Endothelial cell of umbilical vein (primary cell): Measurements from ENCODE around the gene C19orf73. TPM values are rescaled to one million over a fixed set of nuclear protein-coding genes. Genes with fewer than 3 reads are reported as not detected.

Experiments used
- BruUV-seq: library from RNA; stranded (reverse); fragments of 400-500 nt; replicated peaks from 2 replicates; lab custom pipeline; 2021; lab: Mats Ljungman, UMichigan
- CTCF ChIA-PET: fragments of 300-600, 350-600 bp; sonication (Branson Sonifier 250); formaldehyde crosslinking; loops from one replicate; lab custom pipeline; 2021; ENCODE audit warnings: antibody characterized with exemption, inconsistent platforms; lab: Charles Lee
- POLR2A ChIA-PET: fragments of 300-600, 350-600 bp; sonication (Branson Sonifier 250); formaldehyde crosslinking; loops from one replicate; lab custom pipeline; 2021; ENCODE audit warnings: antibody characterized with exemption, inconsistent platforms; lab: Charles Lee
- DNase-seq: peaks from one replicate; pipeline ENCODE4 v3.0.0-alpha.2; 2011; ENCODE audit warnings: low read depth, low spot score
- FAIRE-seq: peaks from 2 replicates; lab custom pipeline; 2011; peaks lifted over from hg19 to GRCh38; lab: Jason Lieb, UNC
- H2AFZ ChIP-seq: 2 replicates; pipeline ENCODE4 v1.6.0; 2012; ENCODE audit warnings: low read depth, low read length, control low read depth, inconsistent platforms
- H3K27ac ChIP-seq: 2 replicates; pipeline ENCODE4 v1.5.1; 2011; ENCODE audit warnings: low read depth, mild to moderate bottlenecking, control low read depth, low read length, moderate library complexity; ENCODE audit not compliant: insufficient read depth
- H3K27me3 ChIP-seq, 2 experiments: 2 replicates each; pipeline versions ENCODE4 v1.6.0 to v1.6.1; 2011; ENCODE audit warnings: low read length in 2 of 2, mixed read lengths in 1 of 2; ENCODE audit not compliant: control insufficient read depth in 2 of 2, insufficient read depth in 2 of 2
- H3K36me3 ChIP-seq, 2 experiments: 2 replicates in 1 of 2; 3 replicates in 1 of 2; pipeline ENCODE4 v1.5.1; 2011; ENCODE audit warnings: low read length in 2 of 2, mild to moderate bottlenecking in 1 of 2, moderate library complexity in 1 of 2; ENCODE audit not compliant: control insufficient read depth in 2 of 2, insufficient read depth in 2 of 2; ENCODE audit errors: extremely low read depth in 1 of 2
- H3K4me1 ChIP-seq: 3 replicates; pipeline ENCODE4 v1.5.1; 2011; ENCODE audit warnings: mild to moderate bottlenecking, low read length; ENCODE audit not compliant: control insufficient read depth, insufficient read depth; ENCODE audit errors: extremely low read depth
- H3K4me2 ChIP-seq: 2 replicates; pipeline ENCODE4 v1.6.1; 2011; ENCODE audit warnings: low read length, control low read depth, mixed read lengths; ENCODE audit not compliant: insufficient read depth
- H3K4me3 ChIP-seq, 3 experiments: fragments of 200-600 bp in 1 of 3; sonication (generic), shearing (Covaris generic) in 1 of 3; replicated peaks in 1 of 3; 2 replicates each; pipeline ENCODE4 v1.5.1; 2011 to 2016; ENCODE audit warnings: control low read depth in 3 of 3, low read length in 3 of 3, mild to moderate bottlenecking in 2 of 3, inconsistent platforms in 1 of 3, low read depth in 1 of 3, moderate library complexity in 1 of 3; ENCODE audit not compliant: insufficient read depth in 1 of 3
- H3K79me2 ChIP-seq: 2 replicates; pipeline ENCODE4 v1.6.0; 2012; ENCODE audit warnings: low read length, inconsistent platforms; ENCODE audit not compliant: control insufficient read depth, insufficient read depth
- H3K9ac ChIP-seq: replicated peaks from 2 replicates; pipeline ENCODE3; 2011; ENCODE audit warnings: low read length, control low read depth; ENCODE audit not compliant: insufficient read depth; ENCODE audit errors: extremely low read depth
- H3K9me1 ChIP-seq: replicated peaks from 3 replicates; pipeline ENCODE4 v1.6.0; 2011; ENCODE audit warnings: mild to moderate bottlenecking, low read length; ENCODE audit not compliant: control insufficient read depth, insufficient read depth; ENCODE audit errors: extremely low read depth
- H3K9me3 ChIP-seq: replicated peaks from 2 replicates; pipeline ENCODE4 v1.5.1; 2012; ENCODE audit warnings: low read length, inconsistent platforms; ENCODE audit not compliant: control insufficient read depth, insufficient read depth
- H4K20me1 ChIP-seq: replicated peaks from 2 replicates; pipeline ENCODE3; 2011; ENCODE audit warnings: mild to moderate bottlenecking, low read length; ENCODE audit not compliant: control insufficient read depth, insufficient read depth; ENCODE audit errors: extremely low read depth
- EZH2 ChIP-seq: IDR thresholded peaks from 2 replicates; pipeline ENCODE4 v1.6.1; 2012; ENCODE audit warnings: borderline replicate concordance, low read depth, mild to moderate bottlenecking, moderate library complexity, low read length, inconsistent platforms; ENCODE audit not compliant: severe bottlenecking
- FOS ChIP-seq: IDR thresholded peaks from 2 replicates; pipeline ENCODE4 v1.6.1; 2011; ENCODE audit warnings: mild to moderate bottlenecking, low read length, moderate library complexity, borderline replicate concordance; ENCODE audit not compliant: insufficient read depth
- GATA2 ChIP-seq: IDR thresholded peaks from 2 replicates; pipeline ENCODE4 v1.7.0; 2011; ENCODE audit warnings: low read depth, mild to moderate bottlenecking, moderate library complexity, mixed read lengths, low read length; ENCODE audit not compliant: insufficient read length, insufficient read depth
- JUN ChIP-seq: IDR thresholded peaks from 2 replicates; pipeline ENCODE4 v1.6.1; 2011; ENCODE audit warnings: borderline replicate concordance, low read depth; ENCODE audit not compliant: insufficient read length, insufficient read depth
- MYC ChIP-seq: IDR thresholded peaks from one replicate; pipeline ENCODE4 v1.6.1; 2011; ENCODE audit warnings: mild to moderate bottlenecking, low read depth, low read length
- POLR2A ChIP-seq: IDR thresholded peaks from 2 replicates; pipeline ENCODE4 v1.6.1; 2012; ENCODE audit warnings: low read depth, mild to moderate bottlenecking, control low read depth, low read length
- POLR2AphosphoS5 ChIP-seq: IDR thresholded peaks from 2 replicates; pipeline ENCODE4 v1.6.1; 2012; ENCODE audit warnings: low read depth, mild to moderate bottlenecking, control low read depth, low read length, moderate library complexity; ENCODE audit not compliant: insufficient read depth
- dilution Hi-C: fragments of 300-500 bp; cut with MboI; formaldehyde crosslinking; loops from one replicate; pipeline ENCODE4 v1.15.0; 2019; ENCODE audit warnings: low sequenced_read_pairs; ENCODE audit not compliant: extremely low pct_ligation_motif_present
- intact Hi-C: fragments of 100-400 bp; cut with micrococcal nuclease; formaldehyde crosslinking; loops from one replicate; pipeline ENCODE4 v1.10.0; 2022
- polyA plus RNA-seq, 4 experiments: library from polyadenylated mRNA; depleted of rRNA in 3 of 4; stranded (reverse) in 3 of 4; unstranded in 1 of 4; fragments of >200 nt; gene quantifications; 2 replicates each; pipeline versions ENCODE4 v1.2.1 to v1.2.3, GENCODE V29; 2011 to 2012; ENCODE audit warnings: missing spikeins in 1 of 4
- total RNA-seq: library from RNA; stranded (reverse); gene quantifications from 2 replicates; pipeline ENCODE4 v1.2.3, GENCODE V29; 2021
- TF ChIP-seq, protein P1 (sequence below), 2 donors: IDR thresholded peaks; 1 replicate in 1 of 2; 2 replicates in 1 of 2; pipeline ENCODE4 v1.5.1; 2011; ENCODE audit warnings: low read length in 2 of 2, mild to moderate bottlenecking in 2 of 2, moderate library complexity in 2 of 2, control low read depth in 1 of 2, inconsistent platforms in 1 of 2, low read depth in 1 of 2; ENCODE audit not compliant: insufficient read depth in 1 of 2; ENCODE audit errors: extremely low read depth in 1 of 2
- TF ChIP-seq, protein P2 (sequence below): IDR thresholded peaks from 2 replicates; pipeline ENCODE4 v1.6.1; 2011; ENCODE audit not compliant: insufficient read depth, insufficient read length

The C19orf73 gene
- total and polyA plus RNA-seq, 2 donors (not counting 3 experiments of a cell fraction or from before 2014, with no cell fraction given), result 1.8 TPM; not detected in 1

- no peaks in the 10 kb centered on the region for H3K79me2 ChIP-seq
- peaks cover 3 to 4% of the 10 kb centered on the region in 2 experiments for H3K27me3 ChIP-seq
- no peak overlapping the region for H3K4me3 ChIP-seq
- FAIRE-seq (no peak), DNase-seq (no peak)
- H3K36me3 ChIP-seq, result no peaks in the 10 kb centered on the region
- TF ChIP-seq EZH2 (no peak), MYC (no peak), GATA2 (no peak), POLR2A (no peak), JUN (no peak), POLR2AphosphoS5 (no peak), FOS (no peak)
- TF ChIP-seq, protein P1, sequence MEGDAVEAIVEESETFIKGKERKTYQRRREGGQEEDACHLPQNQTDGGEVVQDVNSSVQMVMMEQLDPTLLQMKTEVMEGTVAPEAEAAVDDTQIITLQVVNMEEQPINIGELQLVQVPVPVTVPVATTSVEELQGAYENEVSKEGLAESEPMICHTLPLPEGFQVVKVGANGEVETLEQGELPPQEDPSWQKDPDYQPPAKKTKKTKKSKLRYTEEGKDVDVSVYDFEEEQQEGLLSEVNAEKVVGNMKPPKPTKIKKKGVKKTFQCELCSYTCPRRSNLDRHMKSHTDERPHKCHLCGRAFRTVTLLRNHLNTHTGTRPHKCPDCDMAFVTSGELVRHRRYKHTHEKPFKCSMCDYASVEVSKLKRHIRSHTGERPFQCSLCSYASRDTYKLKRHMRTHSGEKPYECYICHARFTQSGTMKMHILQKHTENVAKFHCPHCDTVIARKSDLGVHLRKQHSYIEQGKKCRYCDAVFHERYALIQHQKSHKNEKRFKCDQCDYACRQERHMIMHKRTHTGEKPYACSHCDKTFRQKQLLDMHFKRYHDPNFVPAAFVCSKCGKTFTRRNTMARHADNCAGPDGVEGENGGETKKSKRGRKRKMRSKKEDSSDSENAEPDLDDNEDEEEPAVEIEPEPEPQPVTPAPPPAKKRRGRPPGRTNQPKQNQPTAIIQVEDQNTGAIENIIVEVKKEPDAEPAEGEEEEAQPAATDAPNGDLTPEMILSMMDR (IDR thresholded peaks at IDR 0.05; ENCODE audit: extremely low read depth in 1 of 2, insufficient read depth in 1 of 2, low read depth in 1 of 2, low read length in 2 of 2), result no peak
- TF ChIP-seq, protein P2, sequence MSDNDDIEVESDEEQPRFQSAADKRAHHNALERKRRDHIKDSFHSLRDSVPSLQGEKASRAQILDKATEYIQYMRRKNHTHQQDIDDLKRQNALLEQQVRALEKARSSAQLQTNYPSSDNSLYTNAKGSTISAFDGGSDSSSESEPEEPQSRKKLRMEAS, result no peak
- ChIA-PET CTCF (interaction anchor here (1.0 to 3.7 kb wide), 4 partner anchors 13 to 56 kb away, joined by 3 to 21 read pairs (median 5); no protein-coding TSS in a partner anchor), POLR2A (no interaction called here)
- no peaks in the 10 kb centered on the region for H3K9me1 ChIP-seq
- H3K9me3 ChIP-seq, result no peaks in the 10 kb centered on the region
- dilution Hi-C loops, result no loop called here
- no peaks in the 10 kb centered on the region for H4K20me1 ChIP-seq
- no peak overlapping the region for H2AFZ ChIP-seq
- intact Hi-C loops, result loop anchor here (10.0 kb wide), 1 partner anchor 157 kb away; the partner anchor contains the start of genes GYS1 and RUVBL2
- peaks cover 24% of the 10 kb centered on the region for H3K4me1 ChIP-seq
- H3K27ac ChIP-seq, result no peak overlapping the region
- H3K9ac ChIP-seq, result no peak overlapping the region
- BruUV-seq, result no TSS peak
- H3K4me2 ChIP-seq, result no peak overlapping the region
Measured at GRCh38 chr19:49152119-49152550, 33.2 kb upstream of the C19orf73 start.
